IPS-18c (cell line): ENCODE data around the gene ARG1.
A peak's percentile ranks its signal among the peaks of the same experiment; 100 is the strongest.

Experiments
- H3K4me3 ChIP-seq: 2 replicates; pipeline ENCODE4 v1.7.0; 2013; ENCODE audit warnings: low read depth, mild to moderate bottlenecking, low read length, moderate library complexity; ENCODE audit not compliant: insufficient read depth
- H3K9me3 ChIP-seq: one replicate; pipeline ENCODE4 v1.6.1; 2013; ENCODE audit warnings: mild to moderate bottlenecking, low read length, moderate library complexity; ENCODE audit not compliant: control insufficient read depth, insufficient read depth

The ARG1 gene

GRCh38 chr6:131568726-131569125, 4.3 kb upstream of the ARG1 start:
- no peak overlapping the region for H3K4me3 ChIP-seq
- no peaks in the 10 kb centered on the region for H3K9me3 ChIP-seq

- Histone ChIP-seq H3K4me3 (no peak overlapping the region), H3K9me3 (no peaks in the 10 kb centered on the region)
Measured at GRCh38 chr6:131574133-131574532, 1.1 kb downstream of the ARG1 start.

- no peak overlapping the region for H3K4me3 ChIP-seq
- H3K9me3 ChIP-seq, result no peaks in the 10 kb centered on the region
Measured at GRCh38 chr6:131574686-131575085, 1.7 kb downstream of the ARG1 start.

- H3K9me3 ChIP-seq, result no peaks in the 10 kb centered on the region
- H3K4me3 ChIP-seq, result no peak overlapping the region
Measured at GRCh38 chr6:131575834-131576478, 2.9 kb downstream of the ARG1 start.

DNA sequence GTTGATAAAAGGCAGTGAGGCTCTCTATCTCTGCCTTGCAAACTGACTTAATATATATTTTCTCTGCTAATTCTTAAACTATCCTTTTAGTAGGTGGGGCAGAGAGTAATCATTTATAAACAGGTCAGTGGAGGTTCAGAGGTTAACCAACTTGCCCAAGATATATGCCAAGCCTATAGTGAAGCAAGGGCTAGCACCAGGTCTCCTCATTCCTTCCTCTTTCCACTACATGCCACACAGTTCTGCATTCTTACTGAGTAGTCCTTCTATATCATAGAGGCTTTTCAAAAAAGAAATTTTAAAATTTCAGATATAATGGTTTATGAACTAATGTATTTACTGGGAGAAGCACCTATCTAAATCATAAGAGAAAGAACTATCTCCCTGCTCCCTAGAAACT, 8.5 kb downstream of the ARG1 start:
- no peak overlapping the region for H3K4me3 ChIP-seq
- H3K9me3 ChIP-seq, result peaks cover 2% of the 10 kb centered on the region

DNA sequence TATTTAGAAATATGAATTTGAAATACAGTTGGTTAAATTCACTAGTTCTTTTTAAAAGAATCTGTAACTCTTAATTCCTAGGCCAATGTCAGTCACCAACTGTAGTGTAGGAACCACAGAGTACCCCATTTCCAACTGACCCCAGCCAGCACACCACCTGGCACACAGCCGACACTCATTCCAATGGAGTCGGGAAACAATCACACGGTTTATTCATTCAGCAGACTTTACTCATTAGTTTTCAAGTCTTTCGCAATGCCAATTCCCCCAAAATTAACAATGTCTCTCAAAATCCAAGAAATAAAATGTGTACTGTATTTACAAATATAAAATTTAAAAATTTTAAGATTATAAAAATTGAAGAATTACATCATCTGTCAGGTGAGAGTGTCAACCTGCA, 13.5 kb downstream of the ARG1 start:
- H3K9me3 ChIP-seq, result peaks cover 2% of the 10 kb centered on the region
- H3K4me3 ChIP-seq, result no peak overlapping the region

- H3K4me3 ChIP-seq, result no peak overlapping the region
- no peaks in the 10 kb centered on the region for H3K9me3 ChIP-seq
Measured at GRCh38 chr6:131587909-131588308, 14.9 kb downstream of the ARG1 start.

DNA sequence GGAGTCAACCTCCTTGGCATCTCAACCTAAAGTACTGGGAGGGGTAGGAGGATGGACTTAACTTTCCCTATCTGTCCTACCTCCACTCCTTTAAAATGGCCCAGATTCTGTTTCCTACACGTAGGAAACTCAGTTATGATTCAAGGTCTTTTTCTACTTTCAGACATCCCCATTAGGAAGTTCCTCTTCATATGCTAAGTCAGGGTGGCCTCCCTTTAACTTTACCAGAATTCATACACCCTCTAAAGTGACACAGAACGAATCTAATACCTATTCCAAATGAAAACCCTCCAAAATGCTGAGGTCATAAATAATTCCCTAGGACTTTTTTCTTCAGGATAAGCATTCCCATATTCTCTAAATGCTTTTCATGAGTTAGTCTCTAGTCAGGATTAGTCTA, 15.6 kb downstream of the ARG1 start:
- H3K4me3 ChIP-seq, result no peak overlapping the region
- no peaks in the 10 kb centered on the region for H3K9me3 ChIP-seq

- Histone ChIP-seq H3K4me3 (no peak overlapping the region), H3K9me3 (no peaks in the 10 kb centered on the region)
Measured at GRCh38 chr6:131592935-131593334, 19.9 kb downstream of the ARG1 start.

DNA sequence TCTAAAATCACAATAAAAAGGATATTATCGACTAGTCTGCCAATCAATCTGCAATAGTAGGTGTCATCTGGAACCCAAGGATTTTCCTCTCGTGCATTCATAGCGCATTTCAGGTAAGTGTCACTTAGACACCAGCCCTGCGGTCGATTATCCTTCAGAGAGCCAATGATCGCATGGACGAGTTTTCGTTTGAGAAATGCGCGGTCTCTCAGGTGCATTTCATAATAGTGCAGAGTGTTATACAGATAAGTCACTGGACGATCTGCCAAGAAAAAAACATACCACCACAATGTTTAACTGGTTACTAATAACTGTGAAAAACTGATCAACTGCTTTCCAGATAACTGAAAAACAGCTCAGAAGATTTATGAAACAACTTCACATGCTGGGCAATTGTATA, 21.0 kb downstream of the ARG1 start:
- Histone ChIP-seq H3K4me3 (no peak overlapping the region), H3K9me3 (no peaks in the 10 kb centered on the region)

GRCh38 chr6:131597446-131597845, 24.4 kb downstream of the ARG1 start:
- H3K9me3 ChIP-seq, result no peaks in the 10 kb centered on the region
- H3K4me3 ChIP-seq, result no peak overlapping the region

GRCh38 chr6:131600716-131601115, 27.7 kb downstream of the ARG1 start:
- H3K4me3 ChIP-seq, result no peak overlapping the region
- H3K9me3 ChIP-seq, result no peaks in the 10 kb centered on the region

GRCh38 chr6:131602781-131603312, 29.8 kb downstream of the ARG1 start:
- no peak overlapping the region for H3K4me3 ChIP-seq
- no peaks in the 10 kb centered on the region for H3K9me3 ChIP-seq

DNA sequence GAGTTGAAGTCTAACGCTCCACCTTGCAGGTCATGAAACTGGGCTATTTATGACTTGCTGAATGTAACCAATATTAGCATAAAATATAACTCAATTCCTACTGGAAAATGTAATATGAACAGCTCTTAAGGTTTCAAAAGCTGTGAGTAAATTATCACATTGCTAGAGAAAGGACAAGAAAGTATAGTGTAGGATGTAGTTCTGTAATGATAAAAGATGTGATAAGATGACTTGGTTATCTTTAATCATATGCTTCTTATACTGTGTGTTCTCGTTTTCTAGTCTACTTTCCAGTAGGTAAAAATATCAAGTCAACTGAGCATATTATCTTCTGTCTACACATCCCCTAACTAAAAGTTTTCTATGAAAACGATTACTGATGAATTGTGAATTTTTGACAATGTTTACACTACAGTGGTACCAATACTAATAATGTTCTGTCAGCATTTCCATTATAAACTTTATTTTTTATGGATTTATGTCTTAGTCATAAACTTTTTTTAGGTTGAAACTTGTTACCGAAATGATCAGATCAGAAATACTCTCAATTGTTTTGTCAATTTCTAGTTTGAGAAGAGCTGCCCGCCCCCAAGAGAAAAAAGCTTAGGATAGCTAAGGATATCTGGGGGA, 40.4 kb downstream of the ARG1 start:
- H3K4me3 ChIP-seq, result no peak overlapping the region
- no peaks in the 10 kb centered on the region for H3K9me3 ChIP-seq

DNA sequence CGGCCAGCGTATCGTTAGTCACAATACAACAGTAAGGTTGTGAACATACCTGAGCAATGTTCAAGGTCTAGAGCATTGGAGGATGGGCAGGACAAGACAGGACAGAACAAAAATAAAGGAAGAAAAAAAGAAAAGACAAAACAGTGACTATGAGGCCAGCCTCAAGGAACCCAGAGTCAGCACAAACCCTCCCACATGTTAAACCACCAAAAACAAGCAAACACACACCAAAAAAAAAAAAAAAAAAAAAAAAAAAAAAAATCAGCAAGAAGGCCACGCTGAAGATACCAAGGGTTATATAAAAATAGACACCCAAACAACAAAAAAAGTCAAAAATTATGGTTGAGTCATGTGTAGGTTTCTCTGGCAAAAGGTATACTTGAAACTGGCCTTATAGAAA, 42.2 kb downstream of the ARG1 start:
- no peaks in the 10 kb centered on the region for H3K9me3 ChIP-seq
- no peak overlapping the region for H3K4me3 ChIP-seq

DNA sequence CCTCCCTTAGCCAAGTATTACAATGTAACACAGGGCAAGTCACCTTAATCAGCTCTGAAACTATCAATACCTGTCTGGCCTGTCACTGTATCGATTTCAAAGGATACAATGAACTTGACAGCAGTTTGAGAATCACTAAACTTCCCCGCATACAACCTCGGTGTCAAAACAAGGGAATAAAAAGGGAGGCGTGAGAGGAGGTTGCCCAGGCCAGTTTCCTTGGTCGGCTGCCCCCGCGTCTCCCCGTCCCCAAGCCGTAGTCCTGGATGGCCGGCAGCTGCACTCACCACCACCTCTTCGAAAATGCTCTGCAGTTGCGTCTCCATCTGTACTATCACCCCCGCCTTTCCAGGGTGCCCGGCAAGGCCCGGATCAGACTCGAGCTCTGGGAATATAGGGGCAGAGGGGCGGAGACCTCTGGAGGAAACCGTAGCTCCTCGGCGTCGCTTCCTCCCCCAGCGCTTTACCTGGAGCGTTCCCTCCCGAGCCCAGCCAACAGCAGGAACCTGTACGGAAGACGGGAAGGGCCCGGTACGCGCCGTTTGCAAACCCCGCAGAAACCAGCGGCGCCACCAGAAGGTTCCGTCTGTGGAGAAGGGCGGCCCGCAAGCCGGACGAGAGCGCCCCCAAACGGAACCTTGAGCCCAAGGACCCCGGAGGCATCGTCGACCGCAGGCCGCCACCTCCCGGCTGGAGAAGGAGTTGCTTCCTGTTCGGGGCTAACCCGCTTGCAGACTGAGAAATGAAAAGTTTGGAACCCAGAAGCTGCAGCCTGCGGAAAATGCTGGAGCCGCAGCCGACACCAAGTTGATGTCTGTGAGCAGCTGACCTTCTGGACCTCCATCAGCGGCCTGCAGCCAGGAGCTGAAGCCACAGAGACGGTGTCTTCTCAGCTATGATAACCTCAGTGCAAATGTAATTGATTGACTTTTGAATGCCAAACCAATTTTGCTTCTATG, 55.0 kb downstream of the ARG1 start, which contains the start of gene MED23:
MED23 (minus strand) TSS at position 519 of the 959 bp plus-strand sequence; CDS start at position 326, 193 bp downstream.
- Histone ChIP-seq H3K9me3 (no peaks in the 10 kb centered on the region), H3K4me3 (peak within 1 kb of the TSS; percentile 79)

- Histone ChIP-seq H3K4me3 (no peak overlapping the region), H3K9me3 (no peaks in the 10 kb centered on the region)
Measured at GRCh38 chr6:131628726-131629125, 55.7 kb downstream of the ARG1 start.

- no peaks in the 10 kb centered on the region for H3K9me3 ChIP-seq
- no peak overlapping the region for H3K4me3 ChIP-seq
Measured at GRCh38 chr6:131629651-131630050, 56.6 kb downstream of the ARG1 start.
